OCI-LY3 (cell line): ENCODE data around the gene DAGLA.

Source experiments
- EZH2phosphoT487 ChIP-seq: fragments of 200-600 bp; shearing (Covaris generic); IDR thresholded peaks from 2 replicates; pipeline ENCODE4 v1.6.1; 2018; ENCODE audit warnings: antibody characterized with exemption, mixed run types, low read depth
- TF ChIP-seq, protein P1 (sequence below): fragments of 200-600, 300-600 bp; sonication (generic); IDR thresholded peaks from 2 replicates; pipeline ENCODE4 v1.5.1; 2014; ENCODE audit warnings: antibody characterized with exemption, low read length, low read depth

- TF ChIP-seq, protein P1, sequence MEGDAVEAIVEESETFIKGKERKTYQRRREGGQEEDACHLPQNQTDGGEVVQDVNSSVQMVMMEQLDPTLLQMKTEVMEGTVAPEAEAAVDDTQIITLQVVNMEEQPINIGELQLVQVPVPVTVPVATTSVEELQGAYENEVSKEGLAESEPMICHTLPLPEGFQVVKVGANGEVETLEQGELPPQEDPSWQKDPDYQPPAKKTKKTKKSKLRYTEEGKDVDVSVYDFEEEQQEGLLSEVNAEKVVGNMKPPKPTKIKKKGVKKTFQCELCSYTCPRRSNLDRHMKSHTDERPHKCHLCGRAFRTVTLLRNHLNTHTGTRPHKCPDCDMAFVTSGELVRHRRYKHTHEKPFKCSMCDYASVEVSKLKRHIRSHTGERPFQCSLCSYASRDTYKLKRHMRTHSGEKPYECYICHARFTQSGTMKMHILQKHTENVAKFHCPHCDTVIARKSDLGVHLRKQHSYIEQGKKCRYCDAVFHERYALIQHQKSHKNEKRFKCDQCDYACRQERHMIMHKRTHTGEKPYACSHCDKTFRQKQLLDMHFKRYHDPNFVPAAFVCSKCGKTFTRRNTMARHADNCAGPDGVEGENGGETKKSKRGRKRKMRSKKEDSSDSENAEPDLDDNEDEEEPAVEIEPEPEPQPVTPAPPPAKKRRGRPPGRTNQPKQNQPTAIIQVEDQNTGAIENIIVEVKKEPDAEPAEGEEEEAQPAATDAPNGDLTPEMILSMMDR: no peak
- no peak for TF ChIP-seq EZH2phosphoT487
Observed at GRCh38 chr11:61670626-61671025, 9.6 kb upstream of the DAGLA start.
